K562 (cell line): Measurements from ENCODE around the gene RRAD. TPM values are rescaled to one million over a fixed set of nuclear protein-coding genes. Genes with fewer than 3 reads are reported as not detected.

Experiments
- CUX1 ChIP-seq: fragments of 200-800 bp; sonication (Bioruptor generic); IDR thresholded peaks from 2 replicates; pipeline ENCODE4 v1.6.1; 2016; ENCODE audit warnings: missing genetic modification characterization, missing compliant biosample characterization
- FOXA3 ChIP-seq, 2 experiments: fragments of 450-650 bp in 1 of 2; sonication (generic) in 1 of 2; formaldehyde crosslinking; IDR thresholded peaks in 1 of 2; conservative IDR thresholded peaks in 1 of 2; 2 replicates each; pipeline versions ENCODE4 v1.4.0 to v1.8.0; 2020 to 2022; ENCODE audit warnings: mild to moderate bottlenecking in 2 of 2, missing genetic modification reagents in 1 of 2
- MCM5 ChIP-seq: fragments of 450-650 bp; IDR thresholded peaks from 2 replicates; pipeline ENCODE4 v1.6.1; 2016; ENCODE audit warnings: low read depth
- TOE1 ChIP-seq, 2 experiments: fragments of 450-650 bp in 1 of 2; sonication (generic) in 1 of 2; formaldehyde crosslinking in 1 of 2; IDR thresholded peaks; 2 replicates each; pipeline versions ENCODE4 v1.7.1 to v1.8.0; 2016 to 2022; ENCODE audit warnings: borderline replicate concordance in 2 of 2, mild to moderate bottlenecking in 2 of 2, antibody characterized with exemption in 1 of 2, inconsistent platforms in 1 of 2, low read depth in 1 of 2, missing genetic modification reagents in 1 of 2, moderate library complexity in 1 of 2
- polyA plus RNA-seq, 8 experiments: library from polyadenylated mRNA; depleted of rRNA in 4 of 8; stranded (reverse) in 5 of 8; unstranded in 3 of 8; fragments of >200 nt; fragmentation: Nextera tagmentation in 2 of 8; fragmentation: Illumina TruSeq in 1 of 8; extraction: Ambion mirVana in 2 of 8; extraction: Trizol in 1 of 8; gene quantifications; 2 replicates each; pipeline versions ENCODE4 v1.2.1 to v1.2.3, GENCODE V29; 2011 to 2014; ENCODE audit warnings: inconsistent platforms in 1 of 8, missing spikeins in 1 of 8
- total RNA-seq, 7 experiments: library from RNA; depleted of rRNA in 6 of 7; stranded (reverse); fragments of >200 nt in 6 of 7; fragmentation: Illumina TruSeq in 2 of 7; extraction: Trizol in 2 of 7; gene quantifications; 2 replicates each; pipeline versions ENCODE4 v1.2.1 to v1.2.3, GENCODE V29; 2011 to 2021; ENCODE audit warnings: low replicate concordance in 1 of 7

RRAD gene
- total and polyA plus RNA-seq, 9 of the 15 experiments (the other 6 are each of a cell fraction or from before 2014, with no cell fraction given), result 0.09 to 0.20 (median 0.13) TPM; not detected in 5

GRCh38 chr16:66961065-66961744 is 35.9 kb upstream of the RRAD start, which contains the start of gene CES3 (continued):
- 0 out of 2 replicates have a peak, but pooled peaks have one; percentile 25 for TF ChIP-seq TOE1 (IDR thresholded peaks at IDR 0.05; ENCODE audit: borderline replicate concordance)
- no peak for TF ChIP-seq TOE1 (CRISPR knock-in tag; IDR thresholded peaks at IDR 0.05; ENCODE audit: borderline replicate concordance, low read depth)
- no peak for TF ChIP-seq CUX1 (CRISPR knock-in tag)
- no peak for TF ChIP-seq FOXA3 (CRISPR knock-in tag; conservative IDR thresholded peaks at IDR 0.05 in 1 of 2, IDR thresholded peaks at IDR 0.05 in 1 of 2)
- no peak for TF ChIP-seq MCM5
